HepG2 (cell line): ENCODE data around the gene FRS2. TPM values are rescaled to one million over a fixed set of nuclear protein-coding genes. Genes with fewer than 3 reads are reported as not detected.

Source experiments
- ATAC-seq: fragments of 200-7000 bp; cut with Tn5 transposase; 3 replicates; pipeline ENCODE4 v1.9.1; 2020; ENCODE audit warnings: mild to moderate bottlenecking, moderate library complexity
- BruUV-seq: library from RNA; stranded (reverse); fragments of 400-500 nt; replicated peaks from 2 replicates; lab custom pipeline; 2021; lab: Mats Ljungman, UMichigan
- CTCF ChIA-PET: fragments of 300-600 bp; formaldehyde crosslinking; extraction: SDS; loops from one replicate; lab custom pipeline; 2021; ENCODE audit warnings: low total read pairs, inconsistent platforms, low intra/inter-chr PET ratio; lab: Yijun Ruan, JAX
- POLR2A ChIA-PET: fragments of 350-600 bp; sonication (Branson Sonifier 250); formaldehyde crosslinking; loops from one replicate; lab custom pipeline; 2020; ENCODE audit warnings: antibody characterized with exemption, inconsistent platforms; lab: Yijun Ruan, JAX
- DNase-seq: peaks from one replicate; pipeline ENCODE4 v3.0.0-alpha.2; 2015; ENCODE audit warnings: low spot score
- FAIRE-seq: peaks from 3 replicates; lab custom pipeline; 2011; peaks lifted over from hg19 to GRCh38; lab: Jason Lieb, UNC
- H2AFZ ChIP-seq: one replicate; pipeline ENCODE4 v1.6.1; 2011; ENCODE audit warnings: low read length, inconsistent platforms
- H3K27ac ChIP-seq: fragments of 300-600 bp; 3 replicates; pipeline ENCODE4 v1.8.0; 2011; ENCODE audit warnings: mixed run types, mild to moderate bottlenecking, mixed read lengths, low read length, inconsistent platforms; ENCODE audit not compliant: insufficient read depth; ENCODE audit errors: extremely low read length
- H3K27me3 ChIP-seq, 2 experiments: fragments of 200-600 bp in 1 of 2; 2 replicates in 1 of 2; 3 replicates in 1 of 2; pipeline versions ENCODE4 v1.6.0 to v1.8.0; 2011; ENCODE audit warnings: low read length in 2 of 2, mild to moderate bottlenecking in 2 of 2, moderate library complexity in 2 of 2, inconsistent platforms in 1 of 2; ENCODE audit not compliant: insufficient read depth in 2 of 2, control insufficient read depth in 1 of 2
- H3K36me3 ChIP-seq, 2 experiments: fragments of 200-600 bp in 1 of 2; replicated peaks in 1 of 2; 2 replicates in 1 of 2; 3 replicates in 1 of 2; pipeline versions ENCODE4 v1.5.1 to v1.8.0; 2011; ENCODE audit warnings: low read length in 2 of 2, inconsistent platforms in 1 of 2; ENCODE audit not compliant: insufficient read depth in 2 of 2, control insufficient read depth in 1 of 2
- H3K4me1 ChIP-seq: 2 replicates; pipeline ENCODE4 v1.5.1; 2012; ENCODE audit warnings: low read length, inconsistent platforms; ENCODE audit not compliant: insufficient read depth
- H3K4me2 ChIP-seq: 2 replicates; pipeline ENCODE4 v1.6.0; 2011; ENCODE audit warnings: low read depth, low read length, inconsistent platforms
- H3K4me3 ChIP-seq, 3 experiments: fragments of 200-600 bp in 1 of 3; sonication (generic), shearing (Covaris generic) in 1 of 3; replicated peaks in 1 of 3; 2 replicates each; pipeline ENCODE4 v1.5.1; 2011 to 2016; ENCODE audit warnings: low read length in 3 of 3, inconsistent platforms in 2 of 3, low read depth in 2 of 3, mild to moderate bottlenecking in 2 of 3, control low read depth in 1 of 3, mixed read lengths in 1 of 3; ENCODE audit not compliant: insufficient read depth in 1 of 3
- H3K79me2 ChIP-seq: one replicate; pipeline ENCODE4 v1.6.1; 2011; ENCODE audit warnings: low read length, inconsistent platforms; ENCODE audit not compliant: insufficient read depth
- H3K9ac ChIP-seq: 2 replicates; pipeline ENCODE4 v1.6.0; 2011; ENCODE audit warnings: mild to moderate bottlenecking, low read depth, low read length, inconsistent platforms; ENCODE audit not compliant: insufficient read depth
- H3K9me3 ChIP-seq: 2 replicates; pipeline ENCODE4 v1.5.1; 2012; ENCODE audit warnings: mild to moderate bottlenecking, low read length
- H4K20me1 ChIP-seq: 2 replicates; pipeline ENCODE4 v1.6.0; 2011; ENCODE audit warnings: inconsistent platforms, mild to moderate bottlenecking, low read length, moderate library complexity; ENCODE audit not compliant: insufficient read depth
- AHR ChIP-seq: IDR thresholded peaks from 2 replicates; pipeline ENCODE4 v1.6.1; 2018; ENCODE audit warnings: missing genetic modification reagents, missing compliant biosample characterization
- AKAP8 ChIP-seq: sonication (generic); formaldehyde crosslinking; IDR thresholded peaks from 2 replicates; pipeline ENCODE4 v1.5.1; 2020; ENCODE audit warnings: mild to moderate bottlenecking, missing genetic modification reagents
- FOXO1 ChIP-seq: sonication (generic); formaldehyde crosslinking; IDR thresholded peaks from 2 replicates; pipeline ENCODE4 v1.4.0; 2020; ENCODE audit warnings: missing genetic modification reagents
- MIXL1 ChIP-seq: IDR thresholded peaks from 2 replicates; pipeline ENCODE4 v1.6.1; 2016
- MYNN ChIP-seq: sonication (generic); formaldehyde crosslinking; IDR thresholded peaks from 2 replicates; pipeline ENCODE4 v1.4.0; 2020; ENCODE audit warnings: mild to moderate bottlenecking, low read depth, missing genetic modification reagents
- REPIN1 ChIP-seq: sonication (generic); formaldehyde crosslinking; IDR thresholded peaks from 2 replicates; pipeline ENCODE4 v1.8.0; 2022; ENCODE audit warnings: missing genetic modification reagents, low read depth, mild to moderate bottlenecking, borderline replicate concordance
- SNRNP70 ChIP-seq: fragments of 200-400 bp; formaldehyde crosslinking; IDR thresholded peaks from 2 replicates; pipeline ENCODE4 v1.6.1; 2017; ENCODE audit warnings: mild to moderate bottlenecking, low read depth, low read length, moderate library complexity
- ZKSCAN1 ChIP-seq: fragments of 150-350 bp; IDR thresholded peaks from 2 replicates; pipeline ENCODE4 v1.6.1; 2014; ENCODE audit warnings: low read length
- ZNF292 ChIP-seq: sonication (generic); formaldehyde crosslinking; IDR thresholded peaks from 2 replicates; pipeline ENCODE4 v1.8.1; 2022; ENCODE audit warnings: mild to moderate bottlenecking, low read depth, missing genetic modification reagents, borderline replicate concordance
- WGBS: methylation state at CpG from one replicate; pipeline ENCODE4 v1.1.6; 2017; ENCODE audit warnings: low lambda C conversion rate; 5-methylcytosine and 5-hydroxymethylcytosine counted together
- in situ Hi-C: cut with HindIII; loops from 2 replicates; pipeline ENCODE4 v1.10.0; 2017; ENCODE audit warnings: low pct_unique_long_range_greater_than_20kb; ENCODE audit not compliant: extremely low pct_ligation_motif_present
- intact Hi-C: fragments of 100-400 bp; cut with micrococcal nuclease; formaldehyde crosslinking; loops from one replicate; pipeline ENCODE4 v1.10.0; 2022; ENCODE audit not compliant: unreplicated experiment
- polyA plus RNA-seq, 8 experiments: library from polyadenylated mRNA; depleted of rRNA in 3 of 8; stranded (reverse) in 7 of 8; unstranded in 1 of 8; fragments of >200 nt; fragmentation: Illumina TruSeq in 4 of 8; extraction: Trizol in 4 of 8; gene quantifications; 2 replicates each; pipeline versions ENCODE4 v1.2.1 to v1.2.3, GENCODE V29; 2011 to 2016; ENCODE audit warnings: low read depth in 4 of 8, missing spikeins in 1 of 8, mixed read lengths in 1 of 8; ENCODE audit not compliant: insufficient read depth in 1 of 8
- total RNA-seq, 5 experiments: library from RNA; depleted of rRNA; stranded (reverse); fragments of >200 nt; fragmentation: Illumina TruSeq; extraction: Trizol; gene quantifications; 2 replicates each; pipeline ENCODE4 v1.2.3, GENCODE V29; 2016; ENCODE audit warnings: low read depth in 1 of 5
- TF ChIP-seq, protein P1 (sequence below): sonication (generic); formaldehyde crosslinking; IDR thresholded peaks from 2 replicates; pipeline ENCODE4 v1.4.0; 2020; ENCODE audit warnings: low read depth, mild to moderate bottlenecking, missing genetic modification reagents
- TF ChIP-seq, protein P2 (sequence below): sonication (generic); formaldehyde crosslinking; IDR thresholded peaks from 2 replicates; pipeline ENCODE4 v1.5.0; 2020; ENCODE audit warnings: mild to moderate bottlenecking, missing genetic modification reagents

The FRS2 gene
- total and polyA plus RNA-seq, 2 of the 13 experiments (the other 11 are each of a cell fraction or from before 2014, with no cell fraction given): 8.3 to 16.8 TPM

DNA sequence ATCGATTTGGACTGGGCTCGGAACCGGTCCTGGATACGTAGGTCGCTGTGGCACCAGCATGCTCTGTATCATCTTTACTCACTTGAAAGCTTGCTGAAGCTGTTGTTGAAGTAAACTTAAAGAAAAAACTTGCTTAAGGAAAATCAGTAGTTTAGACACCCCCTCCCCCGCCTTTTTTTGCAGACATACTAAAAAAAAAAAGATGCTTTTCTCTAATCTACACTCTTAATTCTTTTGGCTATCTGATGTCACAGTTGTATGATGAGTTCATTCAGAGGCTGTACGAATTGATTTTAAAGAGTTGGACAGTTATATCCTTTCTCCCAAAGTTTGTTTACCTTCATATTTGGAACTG is 865 bp downstream of the FRS2 start:
- TSS peak; percentile 48 for BruUV-seq
- Histone ChIP-seq H4K20me1 (peaks cover 14% of the 10 kb centered on the region), H3K27me3 (no peaks in the 10 kb centered on the region; a peak in 1 of 5 replicates), H3K4me3 (peak overlapping the region; percentile 89 to 98 (median 96)), H2AFZ (no peak overlapping the region), H3K9ac (peak overlapping the region; percentile 93), H3K79me2 (peaks cover 55% of the 10 kb centered on the region), H3K36me3 (no peaks in the 10 kb centered on the region), H3K9me3 (no peaks in the 10 kb centered on the region), H3K4me1 (peaks cover 69% of the 10 kb centered on the region), H3K4me2 (peak overlapping the region; percentile 77), H3K27ac (peak overlapping the region; percentile 95)
- WGBS: under 1% methylated on average over 7 of the region's 7 CpGs
- ChIA-PET POLR2A (interaction anchor here (1.6 to 3.3 kb wide), 2 partner anchors 10 to 12 kb away, joined by 9 to 10 read pairs; no protein-coding TSS in a partner anchor), CTCF (interaction anchor here (1.3 kb wide), 1 partner anchor 100 kb away, joined by 8 read pairs; no protein-coding TSS in a partner anchor)
- in situ Hi-C loops: loop anchor here (5.0 kb wide), 1 partner anchor 101 kb away; no protein-coding TSS in a partner anchor
- ATAC-seq: no peak
- FAIRE-seq: no peak
- DNase-seq: no peak
- intact Hi-C loops: loop anchor here (2.0 kb wide), 1 partner anchor 100 kb away; no protein-coding TSS in a partner anchor
- no peak for TF ChIP-seq FOXO1
- TF ChIP-seq MYNN (CRISPR knock-in tag): no peak
- TF ChIP-seq ZNF292 (CRISPR knock-in tag): no peak
- no peak for TF ChIP-seq SNRNP70
- no peak for TF ChIP-seq REPIN1
- TF ChIP-seq MIXL1 (CRISPR knock-in tag): no peak
- TF ChIP-seq AHR: no peak
- TF ChIP-seq AKAP8 (CRISPR knock-in tag): no peak
- TF ChIP-seq, protein P1, sequence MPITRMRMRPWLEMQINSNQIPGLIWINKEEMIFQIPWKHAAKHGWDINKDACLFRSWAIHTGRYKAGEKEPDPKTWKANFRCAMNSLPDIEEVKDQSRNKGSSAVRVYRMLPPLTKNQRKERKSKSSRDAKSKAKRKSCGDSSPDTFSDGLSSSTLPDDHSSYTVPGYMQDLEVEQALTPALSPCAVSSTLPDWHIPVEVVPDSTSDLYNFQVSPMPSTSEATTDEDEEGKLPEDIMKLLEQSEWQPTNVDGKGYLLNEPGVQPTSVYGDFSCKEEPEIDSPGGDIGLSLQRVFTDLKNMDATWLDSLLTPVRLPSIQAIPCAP: no peak
- no peak for TF ChIP-seq ZKSCAN1
- TF ChIP-seq, protein P2, sequence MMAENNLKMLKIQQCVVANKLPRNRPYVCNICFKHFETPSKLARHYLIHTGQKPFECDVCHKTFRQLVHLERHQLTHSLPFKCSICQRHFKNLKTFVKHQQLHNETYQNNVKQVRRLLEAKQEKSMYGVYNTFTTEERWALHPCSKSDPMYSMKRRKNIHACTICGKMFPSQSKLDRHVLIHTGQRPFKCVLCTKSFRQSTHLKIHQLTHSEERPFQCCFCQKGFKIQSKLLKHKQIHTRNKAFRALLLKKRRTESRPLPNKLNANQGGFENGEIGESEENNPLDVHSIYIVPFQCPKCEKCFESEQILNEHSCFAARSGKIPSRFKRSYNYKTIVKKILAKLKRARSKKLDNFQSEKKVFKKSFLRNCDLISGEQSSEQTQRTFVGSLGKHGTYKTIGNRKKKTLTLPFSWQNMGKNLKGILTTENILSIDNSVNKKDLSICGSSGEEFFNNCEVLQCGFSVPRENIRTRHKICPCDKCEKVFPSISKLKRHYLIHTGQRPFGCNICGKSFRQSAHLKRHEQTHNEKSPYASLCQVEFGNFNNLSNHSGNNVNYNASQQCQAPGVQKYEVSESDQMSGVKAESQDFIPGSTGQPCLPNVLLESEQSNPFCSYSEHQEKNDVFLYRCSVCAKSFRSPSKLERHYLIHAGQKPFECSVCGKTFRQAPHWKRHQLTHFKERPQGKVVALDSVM (CRISPR knock-in tag): no peak
